Small intestine (tissue), 7 donors: ENCODE results near the gene ADORA2A. TPM values are rescaled to one million over a fixed set of nuclear protein-coding genes. Genes with fewer than 3 reads are reported as not detected.

Experiments used
- DNase-seq, 2 donors: peaks; one replicate each; pipeline versions ENCODE4 v3.0.0 to v3.0.0-alpha.2; 2013
- FAIRE-seq: peaks from 2 replicates; lab custom pipeline; 2012; peaks lifted over from hg19 to GRCh38; lab: Jason Lieb, UNC
- H3K27ac ChIP-seq, 3 donors: one replicate each; pipeline ENCODE4 v1.5.1; 2013; ENCODE audit warnings: low read length in 2 of 3, mild to moderate bottlenecking in 2 of 3, control low read depth in 1 of 3, inconsistent platforms in 1 of 3, low read depth in 1 of 3, moderate library complexity in 1 of 3
- H3K27me3 ChIP-seq, 3 donors: one replicate each; pipeline ENCODE4 v1.6.1; 2013; ENCODE audit warnings: low read length in 3 of 3, inconsistent platforms in 1 of 3; ENCODE audit not compliant: control insufficient read depth in 3 of 3, insufficient read depth in 3 of 3
- H3K36me3 ChIP-seq, 3 donors: one replicate each; pipeline ENCODE4 v1.6.1; 2013; ENCODE audit warnings: low read length in 3 of 3, inconsistent platforms in 1 of 3, low read depth in 1 of 3, mild to moderate bottlenecking in 1 of 3, moderate library complexity in 1 of 3; ENCODE audit not compliant: control insufficient read depth in 3 of 3, insufficient read depth in 2 of 3
- H3K4me1 ChIP-seq, 3 donors: one replicate each; pipeline ENCODE4 v1.6.1; 2013; ENCODE audit warnings: low read length in 2 of 3, inconsistent platforms in 1 of 3, low read depth in 1 of 3, mild to moderate bottlenecking in 1 of 3, moderate library complexity in 1 of 3; ENCODE audit not compliant: control insufficient read depth in 3 of 3, insufficient read depth in 2 of 3
- H3K4me3 ChIP-seq, 3 donors: one replicate each; pipeline ENCODE4 v1.5.1; 2013; ENCODE audit warnings: low read length in 3 of 3, control low read depth in 1 of 3, inconsistent platforms in 1 of 3, low read depth in 1 of 3, mild to moderate bottlenecking in 1 of 3, moderate library complexity in 1 of 3
- H3K9me3 ChIP-seq, 2 donors: one replicate each; pipeline ENCODE4 v1.6.1; 2013; ENCODE audit warnings: low read depth in 1 of 2, low read length in 1 of 2; ENCODE audit not compliant: control insufficient read depth in 2 of 2, insufficient read depth in 1 of 2
- WGBS, 3 donors: extraction: QIAGEN DNeasy Blood & Tissue Kit; methylation state at CpG; one replicate each; pipeline ENCODE4 v1.1.7; 2013; 5-methylcytosine and 5-hydroxymethylcytosine counted together
- polyA plus RNA-seq, 4 donors: library from polyadenylated mRNA; stranded (reverse) in 3 of 4; unstranded in 1 of 4; fragments of 200-250 nt in 3 of 4; fragments of 120-200 nt in 1 of 4; gene quantifications; one replicate each; pipeline versions ENCODE4 v1.2.1 to v1.2.3, GENCODE V29; 2013
- donor health status: healthy with polysubstance abuse.
- donor health status: control.
- donor health status: control.
- donor health status: Bipolar disorder and iron deficiency.
- donor health status: healthy.

Gene ADORA2A
- polyA plus RNA-seq, 4 donors, result 0.67 to 9.0 (median 2.5) TPM

- DNase-seq (no peak), FAIRE-seq (no peak)
- Histone ChIP-seq H3K4me1 (no peaks in the 10 kb centered on the region), H3K9me3 (no peaks in the 10 kb centered on the region), H3K27me3 (no peaks in the 10 kb centered on the region), H3K4me3 (no peak overlapping the region), H3K27ac (no peak overlapping the region), H3K36me3 (peaks cover 7 to 87% (median 9%) of the 10 kb centered on the region in 3 donors)
- WGBS, 3 donors, result 94 to 95% (median 95%) methylated on average over 9 of the region's 9 CpGs
Measured at GRCh38 chr22:24413271-24413670, 14.1 kb upstream of the ADORA2A start.

GRCh38 chr22:24413736-24414385 is 13.5 kb upstream of the ADORA2A start:
- 87 to 90% (median 89%) methylated on average over 18 of the region's 18 CpGs for WGBS, 3 donors
- FAIRE-seq, result no peak
- no peaks in the 10 kb centered on the region for H3K4me1 ChIP-seq

GRCh38 chr22:24414523-24414922 is 12.9 kb upstream of the ADORA2A start:
- no peaks in the 10 kb centered on the region for H3K9me3 ChIP-seq
- H3K4me3 ChIP-seq, result no peak overlapping the region
- no peaks in the 10 kb centered on the region for H3K27me3 ChIP-seq
- H3K27ac ChIP-seq, result peak overlapping the region in 1 of 3 donors; percentile 11
- DNase-seq, result no peak
- H3K36me3 ChIP-seq, result peaks cover 7 to 89% (median 9%) of the 10 kb centered on the region in 3 donors
- 86 to 92% (median 92%) methylated on average over 21 of the region's 21 CpGs for whole genome bisulfite sequencing, 3 donors
- no peak for FAIRE-seq
- H3K4me1 ChIP-seq, result no peaks in the 10 kb centered on the region

More at GRCh38 chr22:24413736-24414385, 13.5 kb upstream of the ADORA2A start:
- no peak overlapping the region for H3K27ac ChIP-seq
- no peaks in the 10 kb centered on the region for H3K27me3 ChIP-seq
- no peak overlapping the region for H3K4me3 ChIP-seq
- peaks cover 7 to 86% (median 9%) of the 10 kb centered on the region in 3 donors for H3K36me3 ChIP-seq
- DNase-seq, result no peak
- no peaks in the 10 kb centered on the region for H3K9me3 ChIP-seq

GRCh38 chr22:24414984-24415945 is 12.1 kb upstream of the ADORA2A start:
- 78 to 81% (median 79%) methylated on average over 26 of the region's 26 CpGs for WGBS, 3 donors
- peaks cover 0 to 5% (median 0%) of the 10 kb centered on the region in 3 donors for H3K4me1 ChIP-seq
- DNase-seq (no peak), FAIRE-seq (no peak)
- peaks cover 0 to 3% (median 0%) of the 10 kb centered on the region in 3 donors for H3K27me3 ChIP-seq
- no peak overlapping the region for H3K4me3 ChIP-seq
- no peaks in the 10 kb centered on the region for H3K9me3 ChIP-seq
- H3K36me3 ChIP-seq, result peaks cover 7 to 81% (median 9%) of the 10 kb centered on the region in 3 donors
- no peak overlapping the region for H3K27ac ChIP-seq

- H3K27ac ChIP-seq, result no peak overlapping the region
- peaks cover 0 to 4% (median 0%) of the 10 kb centered on the region in 3 donors for H3K27me3 ChIP-seq
- DNase-seq (no peak), FAIRE-seq (no peak)
- H3K4me3 ChIP-seq, result no peak overlapping the region
- peaks cover 0 to 7% (median 0%) of the 10 kb centered on the region in 3 donors for H3K4me1 ChIP-seq
- H3K9me3 ChIP-seq, result no peaks in the 10 kb centered on the region
- WGBS, 3 donors, result 94 to 99% (median 99%) methylated on average over 8 of the region's 8 CpGs
- peaks cover 7 to 76% (median 9%) of the 10 kb centered on the region in 3 donors for H3K36me3 ChIP-seq
Measured at GRCh38 chr22:24416095-24416494, 11.3 kb upstream of the ADORA2A start.

GRCh38 chr22:24416611-24417010 is 10.8 kb upstream of the ADORA2A start:
- peaks cover 7 to 71% (median 9%) of the 10 kb centered on the region in 3 donors for H3K36me3 ChIP-seq
- no peak for DNase-seq
- peaks cover 0 to 7% (median 0%) of the 10 kb centered on the region in 3 donors for H3K4me1 ChIP-seq
- H3K4me3 ChIP-seq, result no peak overlapping the region
- no peaks in the 10 kb centered on the region for H3K9me3 ChIP-seq
- no peak overlapping the region for H3K27ac ChIP-seq
- 83 to 94% (median 90%) methylated on average over 6 of the region's 6 CpGs for WGBS, 3 donors
- no peak for FAIRE-seq
- peaks cover 0 to 4% (median 0%) of the 10 kb centered on the region in 3 donors for H3K27me3 ChIP-seq

GRCh38 chr22:24417200-24417599 is 10.2 kb upstream of the ADORA2A start:
- Histone ChIP-seq H3K36me3 (peaks cover 4 to 65% (median 7%) of the 10 kb centered on the region in 3 donors), H3K27ac (no peak overlapping the region), H3K4me1 (peaks cover 0 to 7% (median 0%) of the 10 kb centered on the region in 3 donors), H3K4me3 (no peak overlapping the region), H3K27me3 (peaks cover 0 to 4% (median 0%) of the 10 kb centered on the region in 3 donors), H3K9me3 (no peaks in the 10 kb centered on the region)
- no peak for FAIRE-seq
- DNase-seq, result no peak
- WGBS, 3 donors, result 87 to 93% (median 90%) methylated on average over 7 of the region's 7 CpGs
